ENCODE data around the gene LDLRAD4.

LDLRAD4 gene

DNA sequence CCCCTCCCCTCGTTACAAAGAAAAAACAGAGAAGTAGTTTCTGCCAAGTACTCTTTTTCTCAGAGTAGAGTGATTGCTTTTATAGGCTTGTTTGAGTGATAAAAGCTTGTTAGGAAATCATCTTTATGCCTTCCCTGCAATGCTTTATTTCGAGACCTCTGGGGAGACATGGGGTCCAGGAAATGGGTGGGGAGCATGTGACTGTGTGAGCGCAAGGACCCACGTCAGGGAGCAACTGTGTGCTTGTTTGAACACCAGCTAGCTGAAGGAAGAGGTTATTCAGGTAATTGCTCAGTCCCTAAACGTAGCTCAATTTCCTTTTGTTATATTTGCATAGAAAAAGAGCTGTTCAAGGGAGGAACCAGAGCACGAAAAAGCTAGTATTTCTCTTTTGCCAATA is 320.5 kb downstream of the LDLRAD4 start:
- no peak for DNase-seq (ENCODE audit: low read depth)

DNA sequence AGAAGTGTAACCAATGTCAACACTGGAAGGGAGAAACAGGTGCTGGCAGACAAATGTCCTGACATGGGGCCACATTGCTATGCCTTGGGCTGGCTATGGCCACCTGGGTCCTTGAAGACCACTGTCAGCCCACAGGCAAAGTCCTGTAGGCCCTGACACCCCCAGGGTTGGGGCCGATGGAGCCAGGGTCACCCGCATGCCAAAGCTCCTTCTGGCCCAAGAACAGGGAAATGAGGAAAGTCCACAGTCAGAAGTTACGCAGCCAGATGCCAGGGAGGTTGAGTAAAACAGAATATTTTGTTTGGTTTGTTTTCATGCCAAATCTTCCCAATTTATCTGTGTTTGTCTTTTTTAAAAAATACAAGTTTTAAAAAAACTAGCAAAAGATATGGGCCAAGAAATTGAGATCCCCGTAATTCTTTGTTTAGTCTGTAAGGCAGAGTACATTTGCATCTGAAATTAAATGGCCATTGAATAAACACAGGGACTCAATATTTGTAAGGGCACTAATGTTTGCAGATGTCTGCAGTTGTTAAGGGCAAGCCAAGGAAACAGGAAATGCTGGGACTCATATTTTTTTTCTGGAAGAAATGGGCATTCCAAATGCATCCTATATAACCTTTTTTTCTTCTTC is 321.4 kb downstream of the LDLRAD4 start:
- DNase-seq (ENCODE audit: low read depth): no peak

DNA sequence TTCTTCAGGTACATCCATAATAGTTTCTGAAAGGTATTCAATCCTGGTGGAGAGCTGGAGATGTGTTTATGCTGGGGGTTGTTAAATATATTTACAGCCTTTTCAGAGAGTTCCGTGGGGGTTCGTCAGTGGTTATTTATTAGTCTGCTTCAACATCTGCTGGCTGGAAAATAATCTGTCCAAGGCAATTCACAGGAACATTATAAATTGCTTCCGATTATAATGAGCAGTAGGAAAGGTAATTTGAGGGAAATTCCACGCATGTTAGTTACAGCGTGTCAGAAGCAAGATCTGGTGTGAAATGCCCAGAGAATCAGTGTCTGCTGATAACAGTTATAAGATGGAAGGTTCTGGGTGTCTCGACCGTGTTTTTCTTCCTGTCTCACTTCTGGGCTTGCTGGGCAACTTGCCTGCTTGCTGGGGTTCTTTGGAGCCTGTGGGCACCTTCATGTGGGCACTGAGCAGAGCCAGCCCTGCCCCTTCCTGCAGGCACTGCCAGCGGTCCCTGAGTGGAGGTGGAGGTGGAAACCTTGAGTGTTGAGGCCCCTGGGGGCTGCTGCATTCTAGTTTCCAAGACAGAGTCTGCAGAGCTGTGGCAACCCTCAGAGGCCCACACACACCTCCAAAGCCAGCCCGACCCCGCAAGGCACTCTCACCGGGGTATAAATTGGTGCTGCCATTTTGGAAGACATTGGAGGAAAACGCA is 322.1 kb downstream of the LDLRAD4 start:
- no peak for DNase-seq (ENCODE audit: low read depth)

DNA sequence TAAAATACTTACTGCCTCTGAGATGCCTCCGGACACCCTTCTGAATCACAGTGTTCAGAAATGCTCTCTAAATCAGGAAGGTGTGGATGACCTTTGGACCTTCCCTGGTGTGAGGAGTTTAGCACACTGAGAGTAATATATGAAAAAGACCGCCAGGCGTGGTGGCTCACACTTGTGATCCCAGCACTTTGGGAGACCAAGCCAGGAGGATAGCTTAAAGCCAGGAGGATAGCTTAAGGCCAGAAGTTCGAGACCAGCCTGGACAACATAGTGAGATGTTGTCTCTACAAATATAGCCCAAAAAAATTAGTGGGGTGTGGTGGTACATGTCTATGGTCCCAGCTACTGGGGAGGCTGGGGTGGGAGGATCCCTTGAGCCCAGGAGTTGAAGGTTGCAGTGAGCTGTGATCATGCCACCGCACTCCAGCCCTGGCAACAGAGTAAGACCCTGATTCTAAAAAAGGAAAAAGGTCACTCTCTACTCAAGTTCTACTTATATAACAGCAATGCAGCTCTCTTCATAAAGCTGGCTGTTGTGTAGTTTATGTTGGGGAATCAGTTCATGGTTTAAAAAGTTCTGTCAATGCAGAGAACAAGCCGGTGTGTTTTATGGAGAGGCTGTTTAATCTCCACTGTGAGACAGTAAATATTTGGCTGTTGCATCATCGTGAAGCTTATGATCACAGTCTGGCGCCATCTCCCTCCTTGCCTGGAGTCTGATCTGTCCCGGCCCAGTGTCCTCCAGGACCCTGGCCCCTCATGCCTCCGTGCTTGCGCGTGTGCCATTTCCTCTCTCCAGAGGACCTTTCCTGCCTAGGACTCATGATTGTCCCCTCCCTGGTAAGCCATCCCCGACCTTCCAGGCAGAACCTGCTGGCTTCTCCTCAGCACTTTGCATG is 323.3 kb downstream of the LDLRAD4 start:
- DNase-seq (ENCODE audit: low read depth): no peak

DNA sequence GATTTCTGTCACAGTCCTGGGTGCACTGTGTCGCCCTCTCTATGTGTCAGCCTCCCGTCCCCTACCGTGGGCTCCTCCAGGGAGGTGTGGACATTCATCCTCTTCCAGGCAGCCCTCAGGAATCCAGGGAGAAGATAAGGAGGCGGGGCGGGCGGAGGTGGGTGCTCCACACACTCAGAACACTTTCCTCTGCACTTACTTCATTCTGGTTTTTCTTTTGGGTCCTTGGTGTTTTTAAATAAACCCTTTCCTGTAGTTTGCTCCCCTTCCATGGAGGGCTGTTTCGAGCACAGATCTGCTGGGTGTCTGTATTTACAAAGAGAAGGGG is 323.9 kb downstream of the LDLRAD4 start:
- DNase-seq (ENCODE audit: low read depth): no peak

DNA sequence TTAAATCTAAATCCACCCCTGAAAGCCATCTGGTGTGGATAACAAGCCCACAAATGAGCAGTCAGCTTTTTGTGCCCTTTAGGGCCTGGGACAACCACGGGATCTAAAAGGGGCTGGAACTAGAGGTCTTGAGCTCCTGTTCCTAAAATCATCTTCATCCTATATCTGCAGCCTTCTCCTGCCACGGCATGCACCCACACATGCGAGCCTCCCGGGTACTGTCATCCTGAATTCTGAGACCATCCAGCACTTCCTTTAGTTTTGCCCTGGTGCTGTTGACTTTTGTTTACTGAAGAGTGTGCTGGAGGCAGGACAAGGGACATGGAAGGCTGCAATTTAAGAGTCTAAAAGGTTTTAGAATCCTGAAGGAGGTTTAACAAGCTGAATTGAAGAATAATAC is 324.6 kb downstream of the LDLRAD4 start:
- no peak for DNase-seq (ENCODE audit: low read depth)

DNA sequence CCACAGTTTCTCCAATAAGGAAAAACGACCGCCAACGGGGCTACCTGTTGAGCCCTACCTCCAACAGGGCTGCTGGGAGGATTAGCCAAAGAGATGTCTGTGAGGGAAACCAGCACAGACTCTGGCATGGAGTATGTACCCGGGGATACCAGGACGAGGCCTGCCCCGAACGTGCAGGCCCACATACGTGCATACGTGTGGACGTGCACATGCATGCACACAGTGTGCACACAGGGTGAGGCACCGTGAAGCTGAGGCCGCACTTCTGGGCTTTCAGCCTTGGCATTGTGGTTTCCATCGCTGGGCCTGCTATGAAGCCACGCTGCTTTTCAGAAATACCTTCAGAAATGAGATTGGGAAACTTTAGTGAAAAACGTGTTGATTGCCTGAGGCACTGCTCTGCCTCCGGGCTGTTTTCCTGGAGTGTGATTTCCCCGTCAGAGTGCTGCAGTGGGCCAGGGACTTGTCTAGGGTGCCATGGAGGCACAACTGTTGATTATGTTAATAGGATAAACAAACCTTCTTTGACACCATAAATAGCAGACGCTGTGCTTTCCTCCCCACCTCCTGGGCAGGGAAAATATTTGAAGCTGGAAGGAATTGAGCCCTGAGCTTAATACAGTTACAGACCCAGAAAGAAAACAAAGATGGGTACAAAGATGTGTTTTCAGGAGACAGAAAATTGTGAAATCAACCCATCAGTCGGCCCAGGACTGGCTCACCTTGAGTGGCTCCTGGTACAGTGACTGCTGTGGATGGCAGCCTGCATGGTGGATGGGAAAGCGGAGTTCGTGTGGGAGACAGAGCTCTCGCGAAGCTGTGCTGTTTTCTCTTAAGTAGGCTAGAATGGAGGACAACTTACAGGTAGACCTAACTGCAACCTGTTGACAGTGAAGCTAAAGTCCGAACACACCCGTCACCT is 325.5 kb downstream of the LDLRAD4 start:
- no peak for DNase-seq (ENCODE audit: low read depth)

DNA sequence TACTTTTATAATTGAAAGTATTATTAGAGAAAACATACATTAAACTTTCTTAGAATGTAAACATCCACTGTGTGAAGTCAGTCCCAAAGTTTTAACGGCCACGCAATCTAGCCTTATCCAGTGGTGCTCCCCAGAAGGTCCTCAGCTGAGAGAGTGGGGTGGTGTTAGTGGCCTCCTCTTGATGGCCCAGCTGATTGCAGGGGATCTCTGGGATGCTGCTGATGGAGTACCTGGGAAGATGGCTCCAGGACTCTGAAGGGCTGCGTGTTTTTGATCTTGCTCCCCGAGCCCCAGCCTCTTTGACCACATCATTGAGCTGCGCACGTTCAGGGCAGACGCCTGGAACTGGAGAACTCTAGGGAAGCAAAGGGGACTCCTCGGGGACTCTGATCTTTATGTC is 326.4 kb downstream of the LDLRAD4 start:
- no peak for DNase-seq (ENCODE audit: low read depth)

DNA sequence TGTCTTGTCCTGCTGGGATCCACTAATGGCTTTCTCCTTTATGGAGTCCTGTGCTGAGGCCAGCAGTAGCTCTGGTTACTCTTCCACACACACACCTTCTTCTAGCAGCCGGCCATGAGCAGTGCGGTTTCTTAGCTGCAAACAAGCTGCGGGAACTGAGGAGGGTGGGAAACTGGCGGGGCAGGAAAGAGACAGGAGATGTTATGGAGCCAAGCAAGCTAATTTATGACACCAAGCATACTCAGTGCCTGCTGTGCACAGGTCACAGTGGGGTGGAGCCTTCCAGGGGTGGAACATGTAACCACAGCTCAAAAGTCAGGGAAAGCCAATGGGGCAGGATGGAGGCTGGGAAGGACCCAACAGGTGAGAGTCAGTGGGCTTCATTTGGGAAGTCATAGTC is 327.0 kb downstream of the LDLRAD4 start:
- DNase-seq (ENCODE audit: low read depth): no peak

DNA sequence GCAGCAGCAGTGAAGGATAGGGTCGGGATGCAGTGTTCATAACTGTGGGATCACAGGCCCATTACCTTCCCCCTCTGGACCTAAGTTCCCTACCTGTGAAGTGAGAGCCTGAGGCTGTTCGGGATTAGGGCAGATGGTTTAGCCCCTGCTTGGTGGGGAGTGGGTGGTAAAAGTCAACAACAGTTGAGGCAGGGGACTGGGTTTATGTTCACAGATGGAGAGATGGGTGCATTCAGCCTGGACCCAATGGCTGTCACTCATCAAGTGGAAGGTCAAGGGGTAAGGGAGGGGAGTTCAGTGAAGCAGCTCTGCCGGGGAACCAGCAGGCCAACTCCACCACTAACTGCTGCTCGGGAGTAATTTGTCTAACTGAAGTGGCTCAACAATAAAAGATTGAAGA is 327.4 kb downstream of the LDLRAD4 start:
- DNase-seq (ENCODE audit: low read depth): no peak

DNA sequence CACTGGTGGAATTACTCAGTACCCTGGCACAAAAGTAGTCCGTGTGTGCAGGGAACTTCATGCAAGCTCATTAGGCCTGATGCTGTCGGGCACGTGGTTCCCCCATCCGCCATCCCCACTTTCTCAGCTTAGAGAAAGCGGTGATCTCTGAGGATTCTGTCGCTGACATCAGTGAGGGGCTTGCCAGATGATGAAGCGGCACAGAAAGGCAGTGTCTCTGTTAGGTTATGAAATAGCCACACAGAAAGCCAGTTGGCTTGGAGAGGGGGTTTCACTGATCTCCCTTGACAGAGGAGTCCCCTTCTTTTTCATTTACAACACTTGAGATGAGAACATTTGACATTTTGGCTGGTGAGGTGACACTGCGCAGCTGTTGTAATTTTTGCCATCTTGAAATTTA is 328.1 kb downstream of the LDLRAD4 start:
- DNase-seq (ENCODE audit: low read depth): no peak

DNA sequence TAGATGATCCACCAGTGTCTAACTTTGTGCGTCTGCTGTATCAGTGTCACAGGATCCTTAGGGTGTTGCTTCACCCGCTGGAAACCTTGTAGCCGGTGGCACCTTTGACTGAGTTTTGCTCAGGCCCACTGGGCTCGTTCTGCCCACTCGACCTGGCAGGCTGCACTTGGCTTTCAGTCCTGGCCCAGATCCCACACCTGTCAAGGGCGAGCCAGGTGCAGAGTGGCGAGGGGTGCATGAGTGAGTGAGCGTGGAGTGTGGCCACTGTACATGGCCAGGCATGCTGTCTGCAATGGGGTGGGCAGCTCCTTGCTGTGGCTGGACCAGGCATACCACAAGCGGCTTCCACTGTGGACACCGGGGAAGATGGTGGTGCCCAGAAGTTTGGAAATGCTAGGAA is 328.8 kb downstream of the LDLRAD4 start:
- DNase-seq (ENCODE audit: low read depth): no peak

DNA sequence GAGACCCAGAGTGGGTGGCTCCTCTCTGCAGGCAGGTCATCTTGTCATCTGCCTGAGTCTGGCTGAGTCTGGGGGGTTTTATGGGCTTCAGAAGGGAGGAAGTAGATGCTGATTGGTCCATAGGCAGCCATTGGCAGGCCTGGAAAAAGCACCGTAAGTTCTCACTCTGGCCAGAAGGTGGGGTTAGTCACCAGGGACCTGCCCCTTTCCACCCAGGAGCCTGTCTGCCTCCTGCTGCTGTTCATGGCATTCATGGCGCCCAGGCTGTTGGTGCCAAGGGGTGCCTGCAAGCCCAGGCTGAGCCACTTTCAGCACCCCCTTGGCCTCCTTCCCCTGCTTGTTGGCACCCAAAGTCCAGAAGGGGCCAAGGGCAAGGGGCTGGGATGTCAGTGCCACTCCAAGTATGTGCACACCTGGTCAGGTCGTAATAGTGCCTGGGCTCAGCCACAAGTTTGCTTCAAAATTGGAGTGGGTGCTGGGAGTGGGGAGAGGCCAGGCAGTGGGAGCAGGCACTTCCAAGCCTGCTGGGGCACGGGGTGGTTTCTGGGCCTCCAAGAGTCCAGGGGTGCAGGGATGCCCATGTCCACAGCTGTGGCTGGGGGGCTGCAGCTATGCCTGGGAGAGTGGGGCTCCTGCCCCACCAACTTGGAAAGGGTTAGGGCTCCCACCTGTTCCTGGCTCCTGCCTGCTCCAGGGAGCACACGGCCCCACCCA is 329.7 kb downstream of the LDLRAD4 start:
- no peak for DNase-seq (ENCODE audit: low read depth)

DNA sequence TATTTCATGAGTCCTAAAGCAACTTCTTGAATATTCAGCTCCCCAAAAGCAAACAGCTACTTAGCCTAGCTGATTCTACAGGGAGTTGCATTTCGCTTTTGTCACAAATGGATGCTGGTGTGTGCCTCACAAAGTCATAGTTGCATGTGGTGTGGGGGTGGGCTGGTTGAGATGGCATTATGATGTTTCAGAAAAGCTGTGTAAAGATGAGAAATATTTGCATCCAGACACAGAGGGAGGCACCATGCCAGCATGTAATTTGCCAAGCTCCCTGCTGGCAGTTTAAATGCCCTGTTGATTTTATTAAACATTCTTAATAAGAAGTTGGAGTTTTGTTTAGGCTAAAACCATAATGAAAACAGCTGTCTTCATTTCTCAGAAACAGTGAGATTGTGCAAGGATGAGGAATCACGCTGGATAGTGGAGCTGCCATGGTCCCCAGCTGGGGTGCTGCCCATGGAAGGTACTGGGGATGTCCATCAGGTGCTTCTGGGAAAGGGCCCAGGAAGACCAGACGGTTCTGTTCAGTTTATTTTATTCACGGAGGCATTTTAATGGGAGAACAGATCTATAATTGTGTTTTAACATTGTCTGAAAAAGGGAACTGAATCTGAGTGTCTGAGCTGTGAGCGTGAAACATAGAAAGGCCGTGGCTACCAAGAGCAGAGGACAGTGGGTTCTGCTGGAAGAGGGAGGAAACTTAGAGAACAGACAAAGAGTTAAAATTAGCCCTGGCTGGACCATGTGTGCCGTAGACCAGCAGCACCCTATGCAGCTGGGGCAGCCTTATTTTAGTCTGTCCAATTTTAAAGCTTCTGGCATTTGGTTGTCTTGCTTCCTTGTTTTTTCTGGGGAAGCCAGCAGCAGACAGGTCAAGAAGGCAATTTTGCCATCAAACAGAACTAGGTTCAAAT is 330.7 kb downstream of the LDLRAD4 start:
- DNase-seq (ENCODE audit: low read depth): no peak

DNA sequence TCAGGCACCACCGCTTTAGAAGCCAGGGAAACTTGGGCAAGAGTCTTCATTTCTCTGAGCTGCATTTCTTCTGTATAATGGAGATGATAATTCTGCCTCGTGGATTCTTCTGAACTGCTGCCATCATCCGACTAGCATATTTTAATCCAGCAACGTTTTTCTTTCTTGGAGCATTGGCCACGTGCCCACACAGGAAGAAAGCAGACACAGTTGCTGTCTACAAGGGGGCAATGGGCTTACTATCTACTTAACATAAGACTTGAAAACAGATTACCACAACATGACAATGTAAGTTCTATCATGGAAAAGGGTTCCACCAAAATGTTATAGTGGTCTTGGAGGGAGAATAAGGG is 331.3 kb downstream of the LDLRAD4 start:
- DNase-seq (ENCODE audit: low read depth): no peak

DNA sequence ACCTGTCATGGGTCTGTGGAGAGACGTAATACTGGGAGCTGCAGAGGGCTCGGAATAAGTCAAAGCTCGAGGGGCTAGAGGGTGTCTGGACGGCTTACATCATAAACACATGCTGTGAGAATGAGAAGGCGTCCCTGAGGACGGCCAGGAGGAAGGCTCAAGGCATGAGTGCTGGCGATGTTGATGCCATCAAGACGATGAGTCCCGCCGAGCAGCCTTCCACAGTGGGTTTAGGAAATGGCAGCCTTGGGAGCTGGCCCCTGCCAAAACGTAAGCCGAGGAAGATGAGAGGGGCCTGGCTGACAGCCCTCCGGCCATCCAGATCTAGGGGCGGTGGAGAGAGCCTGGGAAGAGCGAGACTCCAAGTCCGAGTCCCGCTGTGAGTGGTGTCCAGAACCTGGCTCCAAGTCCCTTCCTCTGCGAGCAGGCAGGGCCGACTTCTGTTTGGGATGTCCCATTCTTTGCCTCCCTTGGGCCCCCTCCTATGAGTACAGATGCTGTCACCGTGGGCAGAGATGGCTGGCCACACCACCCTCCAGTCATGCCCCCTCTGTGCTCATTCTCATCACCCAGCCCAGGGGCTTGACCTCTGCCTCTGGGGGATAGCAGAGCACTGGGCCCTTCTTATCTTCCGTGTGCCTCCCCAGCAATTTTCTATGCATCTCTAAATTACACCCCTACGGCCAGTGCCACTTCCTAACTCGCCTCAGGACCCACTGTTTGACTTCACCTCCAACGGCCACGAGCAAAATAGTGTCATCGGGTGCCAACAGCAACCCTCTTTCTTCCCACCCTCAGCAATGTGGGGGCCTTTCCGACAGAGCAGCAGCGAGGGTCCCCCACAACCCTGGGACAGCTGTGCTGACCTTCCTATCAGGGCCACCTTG is 332.1 kb downstream of the LDLRAD4 start:
- no peak for DNase-seq (ENCODE audit: low read depth)

DNA sequence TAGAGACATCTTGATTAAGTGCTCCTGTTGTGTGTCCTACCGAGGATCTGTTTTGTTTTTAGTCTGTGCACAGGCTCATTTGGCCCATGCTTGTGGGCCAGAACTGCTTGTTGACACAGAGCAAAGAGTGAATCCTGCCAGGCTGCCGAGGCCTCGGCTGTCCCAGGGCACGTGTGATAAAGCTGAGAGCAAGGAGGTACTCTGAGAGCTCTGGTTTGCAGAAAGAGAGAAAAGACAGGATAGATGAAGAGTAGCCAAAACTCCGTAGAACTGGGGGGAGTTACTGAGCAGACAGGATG is 332.7 kb downstream of the LDLRAD4 start:
- no peak for DNase-seq (ENCODE audit: low read depth)

DNA sequence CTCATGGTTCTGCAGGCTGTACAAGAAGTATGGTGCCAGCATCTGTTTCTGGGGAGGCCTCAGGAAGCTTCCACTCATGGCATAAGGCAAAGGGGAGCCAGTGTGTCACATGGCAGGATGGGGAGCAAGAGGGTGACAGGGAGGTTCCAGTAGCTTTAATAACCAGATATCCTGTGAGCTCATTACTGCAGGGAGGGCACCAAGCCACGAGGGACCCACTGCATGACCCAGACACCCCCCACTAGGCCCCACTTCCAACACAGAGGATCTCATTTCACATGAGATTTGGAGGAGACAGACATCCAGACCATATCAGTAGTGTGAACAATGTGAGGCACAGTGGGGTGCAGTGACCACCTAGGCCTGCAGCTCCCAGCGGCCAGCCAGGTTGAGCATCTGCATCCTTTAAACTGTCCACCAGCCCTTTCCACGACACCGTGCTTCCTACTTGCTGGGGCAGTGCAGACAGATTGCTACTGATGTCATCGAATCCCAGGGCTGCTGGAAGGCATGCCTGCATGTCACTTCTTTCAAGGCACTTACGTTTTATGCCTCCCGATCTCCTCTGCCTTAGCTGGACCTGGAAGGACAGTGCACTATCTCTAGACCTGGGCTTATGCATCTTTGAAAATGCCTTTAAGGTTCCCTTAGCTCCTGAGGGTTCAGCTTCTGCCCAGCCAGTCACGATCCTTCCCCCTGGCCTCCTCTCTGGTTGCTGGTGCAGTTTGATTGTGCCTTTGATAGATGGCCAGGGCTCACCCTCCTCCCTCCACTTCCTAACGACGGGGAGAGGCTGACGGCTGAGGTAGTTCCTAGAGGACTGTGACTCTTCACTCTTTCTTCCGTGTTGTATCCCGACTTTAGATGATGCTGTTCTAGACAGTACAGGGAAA is 333.5 kb downstream of the LDLRAD4 start:
- no peak for DNase-seq (ENCODE audit: low read depth)

DNA sequence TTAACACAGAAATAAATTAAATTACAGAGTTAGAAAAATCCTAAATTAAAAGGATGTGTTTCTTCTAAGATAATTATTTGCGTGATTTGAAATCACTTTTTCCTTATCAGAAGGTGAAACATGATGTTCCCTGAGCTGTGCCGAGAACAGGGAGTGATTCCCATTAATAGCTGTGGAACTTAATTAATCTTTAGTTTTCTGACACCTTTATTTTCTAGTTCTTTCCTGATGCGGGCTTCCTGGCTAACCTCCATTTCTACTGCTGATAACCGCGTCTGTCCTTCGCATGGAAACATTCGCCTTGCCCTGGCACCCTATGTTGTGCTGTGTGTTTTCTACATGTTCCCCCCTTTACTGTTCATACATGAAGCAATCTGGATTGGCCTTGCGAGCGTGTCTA is 334.9 kb downstream of the LDLRAD4 start:
- DNase-seq (ENCODE audit: low read depth): no peak
